ENCODE data around the gene ZMYND8. TPM values are rescaled to one million over a fixed set of nuclear protein-coding genes. Genes with fewer than 3 reads are reported as not detected.
"Not testable (repeated sequence)": the region's sequence is repeated elsewhere in the genome, so short reads cannot be mapped to it uniquely, and the experiment has no call there.

The ZMYND8 gene
- total RNA-seq, 1 donor from 2014 or later, result 13.8 TPM

DNA sequence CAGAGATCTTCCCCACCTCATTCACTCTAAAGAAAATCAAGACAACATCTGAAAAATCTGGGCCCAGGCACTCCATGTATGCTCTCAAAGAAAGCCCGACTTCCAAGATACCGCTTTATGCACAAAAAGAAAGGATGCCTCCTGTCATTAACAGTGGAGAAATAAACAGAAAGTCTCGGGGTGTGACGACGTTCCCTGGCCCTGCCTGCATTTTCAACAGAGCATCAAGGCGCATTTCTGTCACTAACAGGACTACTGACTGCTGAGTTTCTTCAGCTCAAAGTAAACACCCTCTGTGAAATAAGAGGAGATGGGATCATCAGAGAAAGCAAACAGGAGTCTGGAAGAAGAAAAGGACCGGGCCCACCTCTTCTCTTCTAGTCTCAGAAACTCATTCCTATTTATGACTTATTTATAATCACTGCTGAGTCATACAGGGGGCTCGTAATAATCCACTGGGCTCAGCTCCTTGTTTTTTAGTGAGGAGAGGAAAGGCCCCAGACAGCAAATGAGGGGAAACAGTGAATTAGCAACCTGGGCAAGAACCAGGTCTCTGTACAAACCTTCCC lies 99.7 kb downstream of the ZMYND8 start:
- ATAC-seq (no peak), DNase-seq (ENCODE audit: low spot score) (no peak)

DNA sequence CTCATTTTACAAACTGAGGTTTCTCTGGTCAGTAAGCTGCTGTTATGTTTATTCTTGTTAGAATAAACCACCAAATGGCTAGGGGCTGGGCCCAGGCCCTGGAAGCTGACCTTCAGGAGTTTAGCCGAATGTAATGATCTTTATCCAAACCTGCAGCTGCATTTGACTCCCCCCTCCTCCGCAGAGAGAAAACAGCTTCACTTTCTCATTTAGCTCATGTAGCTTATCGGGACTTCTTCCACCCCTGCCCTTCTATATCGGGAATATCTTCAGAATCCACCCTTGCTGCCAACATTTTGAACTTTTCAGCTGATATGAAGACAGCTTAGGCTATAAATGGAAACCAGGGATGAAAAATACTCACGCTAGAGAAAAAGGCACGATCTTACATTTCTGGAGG lies 102.6 kb downstream of the ZMYND8 start:
- ATAC-seq (peak; percentile 17), DNase-seq (ENCODE audit: low spot score) (no peak)

DNA sequence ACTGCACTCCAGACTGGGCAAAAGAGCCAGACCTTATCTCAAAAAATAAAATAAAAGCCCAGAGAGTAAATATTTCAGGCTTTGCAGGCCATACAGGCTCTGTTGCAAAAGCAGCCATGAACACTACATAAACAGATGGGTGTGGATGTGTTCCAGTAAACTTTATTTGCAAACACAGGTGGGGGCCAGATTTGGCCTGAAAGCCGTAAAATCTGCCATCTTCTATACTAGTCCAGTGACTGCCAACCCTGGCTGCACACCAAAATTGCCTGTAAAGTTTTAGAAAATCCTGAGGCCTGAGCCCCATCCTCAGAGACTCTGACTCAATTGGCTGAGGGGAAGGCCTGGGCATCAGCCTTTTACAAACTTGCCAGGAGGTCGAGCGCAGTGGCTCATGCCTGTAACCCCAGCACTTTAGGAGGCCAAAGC lies 103.6 kb downstream of the ZMYND8 start:
- peak; percentile 80 for DNase-seq (ENCODE audit: low spot score)
- ATAC-seq, result peak; percentile 78

DNA sequence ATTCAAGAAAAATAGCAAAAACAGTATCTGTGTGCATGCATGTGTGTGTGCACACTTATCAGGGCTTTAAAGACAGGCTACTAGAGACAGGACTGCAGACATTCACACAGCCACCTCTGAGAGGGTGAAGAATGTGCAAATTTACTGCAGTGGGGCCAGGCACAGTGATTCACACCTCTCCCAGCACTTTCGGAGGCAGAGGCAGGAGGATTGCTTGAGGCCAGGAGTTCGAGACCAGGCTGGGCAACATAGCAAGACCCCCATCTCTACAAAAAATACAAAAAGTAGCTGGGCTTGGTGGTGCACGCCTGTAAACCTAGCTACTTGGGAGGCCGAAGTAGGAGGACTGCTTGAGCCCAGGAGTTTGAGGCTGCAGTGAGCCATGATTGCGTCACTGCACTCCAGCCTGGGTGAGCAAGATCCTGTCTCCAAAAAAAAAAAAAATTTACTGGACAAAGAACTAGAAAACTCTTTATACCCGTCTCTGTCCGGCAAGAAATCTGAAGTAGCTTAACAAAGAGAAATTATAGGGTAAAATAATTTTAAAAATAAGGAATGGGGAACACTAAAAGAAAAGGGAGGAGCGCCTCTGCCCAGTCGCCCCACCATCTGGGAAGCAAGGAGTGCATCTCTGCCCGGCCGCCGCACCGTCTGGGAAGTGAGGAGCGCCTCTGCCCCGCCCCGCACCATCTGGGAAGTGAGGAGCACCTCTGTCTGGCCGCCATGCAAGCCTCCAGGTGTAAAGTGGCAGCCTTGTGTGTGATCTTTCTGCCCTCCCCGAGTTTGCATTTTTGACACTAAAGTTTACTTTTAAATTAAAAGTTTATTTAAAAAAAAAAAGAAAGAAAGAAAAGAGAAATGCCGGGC lies 105.1 kb downstream of the ZMYND8 start:
- no peak for ATAC-seq
- DNase-seq (ENCODE audit: low spot score), result no peak

DNA sequence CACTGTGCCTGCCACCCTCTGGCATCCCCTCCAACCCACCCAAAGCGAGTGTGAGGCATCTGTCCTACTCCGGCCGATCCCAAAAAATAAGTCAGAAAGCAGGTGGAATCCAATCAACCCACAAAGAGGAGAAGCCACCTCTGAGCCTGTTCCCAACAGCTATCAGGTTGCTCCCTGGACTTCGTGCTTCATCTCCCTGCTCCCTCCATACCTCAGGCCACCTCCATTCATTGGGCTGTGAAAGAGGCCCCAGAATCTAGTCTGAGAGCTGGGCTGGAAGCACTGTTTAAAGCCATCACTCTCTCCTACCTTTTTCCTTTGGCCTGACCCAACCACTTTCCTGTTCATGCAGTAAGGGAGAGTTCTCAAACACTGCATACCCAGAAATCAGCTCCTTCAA lies 106.1 kb downstream of the ZMYND8 start:
- ATAC-seq, result no peak
- DNase-seq (ENCODE audit: low spot score), result no peak

DNA sequence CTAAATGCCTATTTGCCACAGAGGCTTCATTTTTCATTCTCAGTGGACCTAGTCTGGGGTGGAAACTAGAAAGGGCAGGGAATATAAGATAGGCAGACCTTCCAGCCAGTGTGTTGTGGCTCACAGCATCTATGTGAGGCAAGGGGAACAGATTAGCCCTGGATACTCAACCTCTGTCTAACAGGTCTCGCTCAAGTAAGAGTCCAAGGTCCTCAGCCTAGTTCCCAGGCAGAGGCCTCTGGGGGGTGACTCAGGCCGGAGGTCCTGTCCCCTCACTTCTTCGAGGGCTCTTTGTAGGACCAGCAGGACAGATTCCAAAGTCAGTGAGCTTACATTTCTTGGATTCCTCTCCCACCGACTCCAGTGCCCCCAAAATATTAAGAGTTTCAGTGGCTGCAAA lies 106.6 kb downstream of the ZMYND8 start:
- DNase-seq (ENCODE audit: low spot score) (no peak), ATAC-seq (no peak)

- no peak for DNase-seq (ENCODE audit: low spot score)
- ATAC-seq, result no peak
These were observed 108.0 kb downstream of the ZMYND8 start for GRCh38 chr20:47248448-47248966.

DNA sequence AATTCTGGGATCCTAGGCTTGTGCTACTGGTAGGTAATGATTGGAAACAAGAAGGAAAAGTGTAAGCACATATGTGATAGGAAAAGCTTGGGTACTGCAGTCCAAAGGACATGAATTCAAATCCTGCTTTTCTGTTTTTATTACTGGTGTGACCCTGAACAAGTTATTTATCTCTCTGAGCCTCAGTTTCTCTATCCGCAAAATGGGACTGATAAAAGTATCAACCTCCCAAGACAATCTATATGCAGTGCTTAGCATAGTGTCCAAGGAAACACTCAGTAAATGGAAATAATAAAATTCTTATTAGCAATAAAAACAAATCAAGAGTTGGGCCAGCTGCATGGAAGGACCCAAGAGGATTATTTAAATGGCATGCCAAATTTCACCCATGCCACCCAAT lies 108.5 kb downstream of the ZMYND8 start:
- ATAC-seq (no peak), DNase-seq (ENCODE audit: low spot score) (no peak)

GRCh38 chr20:47246061-47246777 lies 110.3 kb downstream of the ZMYND8 start:
- DNase-seq (ENCODE audit: low spot score), result no peak
- no peak for ATAC-seq

DNA sequence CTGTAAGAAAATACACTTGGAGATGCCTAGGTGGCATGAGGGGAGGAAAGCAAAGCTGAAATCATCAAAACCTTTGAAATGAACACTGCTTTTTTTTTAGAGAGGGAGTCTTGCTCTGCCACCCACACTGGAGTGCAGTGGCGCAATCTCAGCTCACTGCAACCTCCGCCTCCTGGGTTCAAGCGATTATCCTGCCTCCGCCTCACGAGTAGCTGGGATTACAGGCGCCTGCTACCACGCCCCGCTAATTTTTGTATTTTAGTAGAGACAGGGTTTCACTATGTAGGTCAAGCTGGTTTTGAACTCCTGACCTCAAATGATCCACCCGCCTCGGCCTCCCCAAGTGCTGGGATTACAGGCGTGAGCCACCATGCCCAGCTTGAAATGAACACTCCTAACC lies 111.3 kb downstream of the ZMYND8 start:
- ATAC-seq; DNase-seq (ENCODE audit: low spot score): not testable (repeated sequence)

DNA sequence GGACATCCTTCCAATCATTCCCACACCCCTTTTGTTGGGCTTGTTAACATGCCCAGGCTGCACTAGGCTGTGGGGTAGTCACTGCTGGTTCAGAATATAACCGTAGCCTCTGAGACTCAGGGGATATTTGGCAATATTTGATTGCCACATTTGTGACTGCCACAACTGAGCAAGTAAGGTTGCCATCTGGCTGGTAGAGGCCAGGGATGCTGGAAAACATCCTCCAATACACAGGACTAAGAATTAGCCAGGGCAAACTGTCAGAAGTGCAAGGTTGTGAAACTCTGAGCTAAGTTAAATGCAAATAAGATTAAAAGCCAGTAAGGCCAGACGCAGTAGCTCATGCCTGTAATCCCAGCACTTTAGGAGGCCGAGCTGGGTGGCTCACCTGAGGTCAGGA lies 112.0 kb downstream of the ZMYND8 start:
- ATAC-seq (peak; percentile 88), DNase-seq (ENCODE audit: low spot score) (peak; percentile 77)

DNA sequence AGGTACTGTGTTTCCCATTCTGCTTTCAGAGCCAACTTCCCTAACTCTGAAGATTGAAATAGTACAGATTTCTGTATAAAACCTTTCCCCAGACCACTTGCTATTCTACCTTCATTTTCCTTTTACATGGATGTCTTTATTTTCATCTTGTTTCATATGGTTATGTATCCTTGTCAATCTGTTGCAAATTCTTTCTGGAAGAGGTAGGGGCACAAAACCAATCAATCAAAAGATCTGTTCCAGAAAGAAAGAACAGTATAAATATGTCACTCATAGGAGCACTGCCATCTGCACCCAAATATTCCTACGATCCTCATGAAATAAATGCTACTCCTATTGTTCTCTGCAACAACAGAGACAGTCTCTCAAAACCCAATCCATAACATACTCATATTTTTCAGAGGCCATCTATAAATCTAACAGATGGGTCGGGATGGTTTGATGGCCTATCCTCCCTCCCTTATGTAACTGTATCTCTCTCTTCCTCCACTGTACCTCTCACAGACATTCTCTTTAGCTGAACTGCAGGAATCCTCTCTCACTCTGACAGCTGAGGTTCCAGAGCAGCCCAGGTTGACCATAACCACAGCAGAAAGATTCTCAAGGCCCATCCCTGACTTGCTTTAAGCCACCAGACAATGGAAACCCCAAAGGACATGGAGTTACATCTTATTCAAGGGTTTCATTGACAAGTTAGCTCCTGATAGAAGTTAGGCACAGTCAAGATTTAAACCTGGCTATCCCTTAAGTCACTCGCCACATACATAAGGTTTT lies 112.8 kb downstream of the ZMYND8 start:
- no peak for DNase-seq (ENCODE audit: low spot score)
- no peak for ATAC-seq

- no peak for ATAC-seq
- DNase-seq (ENCODE audit: low spot score), result no peak
These were observed 113.5 kb downstream of the ZMYND8 start for GRCh38 chr20:47243003-47243402.

DNA sequence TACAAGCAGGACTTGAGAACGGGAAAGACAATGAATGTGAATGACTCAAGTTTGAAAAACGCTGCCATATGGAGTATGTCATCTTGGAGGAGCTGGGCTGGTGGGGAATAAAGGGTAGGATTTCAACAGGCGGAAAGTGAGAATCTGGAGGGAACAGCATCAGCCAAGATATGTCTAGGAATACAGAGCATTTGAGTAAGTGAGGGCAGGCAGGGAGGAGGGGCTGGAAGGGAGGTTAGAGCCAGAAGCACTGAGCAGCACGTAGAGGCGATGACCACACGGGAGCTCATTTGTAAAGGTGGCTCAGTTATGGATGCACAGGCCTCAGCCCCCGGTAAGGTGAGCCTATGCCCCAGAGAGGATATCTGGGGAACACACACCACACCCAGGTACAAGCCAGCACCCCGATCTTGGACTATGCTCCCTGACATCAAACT lies 115.1 kb downstream of the ZMYND8 start:
- DNase-seq (ENCODE audit: low spot score), result no peak
- no peak for ATAC-seq

DNA sequence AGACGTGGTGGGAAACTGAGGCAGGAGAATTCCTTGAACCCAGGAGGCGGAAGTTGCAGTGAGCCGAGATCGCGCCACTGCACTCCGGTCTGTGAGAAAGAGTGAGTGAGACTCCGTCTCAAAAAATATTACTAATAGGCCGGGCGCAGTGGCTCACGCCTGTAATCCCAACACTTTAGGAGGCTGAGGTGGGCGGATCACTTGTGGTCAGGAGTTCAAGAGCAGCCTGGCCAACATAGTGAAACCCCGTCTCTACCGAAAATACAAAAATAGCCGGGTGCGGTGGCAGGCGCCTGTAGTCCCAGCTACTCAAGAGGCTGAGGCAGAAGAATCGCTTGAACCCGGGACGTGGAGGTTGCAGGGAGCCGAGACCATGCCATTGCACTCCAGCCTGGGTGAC lies 116.4 kb downstream of the ZMYND8 start:
- ATAC-seq; DNase-seq (ENCODE audit: low spot score): not testable (repeated sequence)

GRCh38 chr20:47239719-47240067 lies 116.8 kb downstream of the ZMYND8 start:
- no peak for ATAC-seq
- no peak for DNase-seq (ENCODE audit: low spot score)

- no peak for DNase-seq (ENCODE audit: low spot score)
- no peak for ATAC-seq
These were observed 117.5 kb downstream of the ZMYND8 start for GRCh38 chr20:47238780-47239718.

- no peak for ATAC-seq
- DNase-seq (ENCODE audit: low spot score), result no peak
These were observed 118.8 kb downstream of the ZMYND8 start for GRCh38 chr20:47237715-47238114.

DNA sequence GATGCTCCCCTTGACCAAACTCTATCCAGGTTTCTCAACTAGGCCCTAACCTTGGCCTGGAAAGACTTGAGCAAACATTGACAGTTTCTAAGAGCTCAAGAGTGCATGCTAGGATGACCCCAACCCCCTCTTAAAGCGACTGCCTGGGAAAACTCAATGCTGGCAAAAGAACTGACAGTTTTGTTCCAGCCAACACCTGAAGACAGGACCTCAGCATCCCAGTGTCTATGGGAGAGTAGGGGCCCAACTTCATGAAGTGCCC lies 119.9 kb downstream of the ZMYND8 start:
- ATAC-seq, result no peak
- no peak for DNase-seq (ENCODE audit: low spot score)

All from left lobe of liver (tissue), 2 donors.